Measurements from ENCODE around the gene ZNF714.
"Not testable (repeated sequence)": the region's sequence is repeated elsewhere in the genome, so short reads cannot be mapped to it uniquely, and the experiment has no call there.

The ZNF714 gene

GRCh38 chr19:21130097-21130775 is 48.2 kb downstream of the ZNF714 start:
- no peak for DNase-seq (ENCODE audit: low spot score)

- no peak for DNase-seq (ENCODE audit: low spot score)
Measured at GRCh38 chr19:21133633-21134032, 51.6 kb downstream of the ZNF714 start.

- no peak for DNase-seq (ENCODE audit: low spot score)
Measured at GRCh38 chr19:21134934-21135366, 52.9 kb downstream of the ZNF714 start.

GRCh38 chr19:21135433-21135832 is 53.4 kb downstream of the ZNF714 start:
- no peak for DNase-seq (ENCODE audit: low spot score)

- no peak for DNase-seq (ENCODE audit: low spot score)
Measured at GRCh38 chr19:21138130-21138529, 56.1 kb downstream of the ZNF714 start.

- not testable (repeated sequence) for DNase-seq (ENCODE audit: low spot score)
Measured at GRCh38 chr19:21141006-21141405, 59.0 kb downstream of the ZNF714 start.

GRCh38 chr19:21141787-21142464 is 59.9 kb downstream of the ZNF714 start, which contains the start of gene ZNF431:
TSS of gene ZNF431 (plus strand) at chr19:21142040. CDS start at chr19:21142184, 144 bp downstream.
- DNase-seq (ENCODE audit: low spot score), result peak; percentile 85

GRCh38 chr19:21143428-21143827 is 61.4 kb downstream of the ZNF714 start:
- no peak for DNase-seq (ENCODE audit: low spot score)

GRCh38 chr19:21143854-21144253 is 61.9 kb downstream of the ZNF714 start:
- DNase-seq (ENCODE audit: low spot score), result no peak

GRCh38 chr19:21147540-21147939 is 65.5 kb downstream of the ZNF714 start:
- DNase-seq (ENCODE audit: low spot score), result no peak

- no peak for DNase-seq (ENCODE audit: low spot score)
Measured at GRCh38 chr19:21148681-21149080, 66.7 kb downstream of the ZNF714 start.

- no peak for DNase-seq (ENCODE audit: low spot score)
Measured at GRCh38 chr19:21149877-21150276, 67.9 kb downstream of the ZNF714 start.

- DNase-seq (ENCODE audit: low spot score), result no peak
Measured at GRCh38 chr19:21151460-21151859, 69.5 kb downstream of the ZNF714 start.

GRCh38 chr19:21158523-21159135 is 76.6 kb downstream of the ZNF714 start:
- DNase-seq (ENCODE audit: low spot score), result no peak

- DNase-seq (ENCODE audit: low spot score), result no peak
Measured at GRCh38 chr19:21164541-21164940, 82.5 kb downstream of the ZNF714 start.

GRCh38 chr19:21166436-21166835 is 84.4 kb downstream of the ZNF714 start:
- DNase-seq (ENCODE audit: low spot score), result no peak

Data from iPS-NIHi11 (cell line).